Measurements from ENCODE around the gene KATNB1. TPM values are rescaled to one million over a fixed set of nuclear protein-coding genes. Genes with fewer than 3 reads are reported as not detected.

The KATNB1 gene
- total RNA-seq, 3 donors from 2014 or later (not counting 1 experiment from before 2014, with no cell fraction given) = 23.6 to 34.3 (median 29.7) TPM

DNA sequence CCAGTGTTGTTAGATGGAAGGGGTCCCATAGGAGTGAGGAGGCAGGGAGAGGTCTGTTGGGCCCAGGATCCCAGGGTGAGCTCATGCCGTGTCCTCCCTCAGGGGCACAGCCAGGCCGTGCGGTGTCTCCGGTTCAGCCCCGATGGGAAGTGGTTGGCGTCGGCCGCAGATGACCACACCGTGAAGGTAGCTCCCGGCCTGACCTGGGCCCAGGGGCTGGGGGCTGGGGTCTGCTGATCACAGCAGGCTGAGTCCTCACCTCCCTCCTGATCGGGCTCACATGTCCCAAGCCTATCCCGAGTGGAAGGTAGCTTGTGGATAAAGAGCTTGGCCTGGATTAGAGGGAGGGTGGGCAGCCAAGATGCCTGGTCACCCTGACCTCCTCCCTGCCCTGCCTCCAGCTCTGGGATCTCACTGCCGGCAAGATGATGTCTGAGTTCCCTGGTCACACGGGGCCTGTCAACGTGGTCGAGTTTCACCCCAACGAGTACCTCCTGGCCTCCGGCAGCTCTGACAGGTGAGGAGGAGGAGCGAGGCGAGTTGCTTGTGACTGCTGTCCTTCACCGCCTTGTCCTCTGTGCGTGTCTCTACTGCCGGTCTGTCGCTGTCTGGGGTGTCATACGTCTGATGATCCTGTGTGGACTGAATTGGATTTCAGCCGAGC is 16.1 kb downstream of the KATNB1 start:
- ATAC-seq (no peak), DNase-seq (no peak)
- WGBS (ENCODE audit: insufficient coverage) = 93% methylated on average over 26 of the region's 26 CpGs
- Histone ChIP-seq H3K9me3 (ENCODE audit: control insufficient read depth, insufficient read depth, low read length) (no peaks in the 10 kb centered on the region), H3K36me3 (ENCODE audit: control insufficient read depth, insufficient read depth, low read length) (peaks cover 19% of the 10 kb centered on the region), H3K4me3 (ENCODE audit: low read length) (no peak overlapping the region), H3K27me3 (ENCODE audit: control insufficient read depth, insufficient read depth, low read length) (no peaks in the 10 kb centered on the region), H3K4me1 (ENCODE audit: control insufficient read depth, insufficient read depth, low read length) (peaks cover 31% of the 10 kb centered on the region), H3K27ac (ENCODE audit: low read length) (no peak overlapping the region)
- H3K9me3 Mint-ChIP-seq = no peaks in the 10 kb centered on the region
- H3K4me3 Mint-ChIP-seq = peak overlapping the region; percentile 57
- H3K36me3 Mint-ChIP-seq = no peaks in the 10 kb centered on the region
- TF ChIP-seq, protein P1, sequence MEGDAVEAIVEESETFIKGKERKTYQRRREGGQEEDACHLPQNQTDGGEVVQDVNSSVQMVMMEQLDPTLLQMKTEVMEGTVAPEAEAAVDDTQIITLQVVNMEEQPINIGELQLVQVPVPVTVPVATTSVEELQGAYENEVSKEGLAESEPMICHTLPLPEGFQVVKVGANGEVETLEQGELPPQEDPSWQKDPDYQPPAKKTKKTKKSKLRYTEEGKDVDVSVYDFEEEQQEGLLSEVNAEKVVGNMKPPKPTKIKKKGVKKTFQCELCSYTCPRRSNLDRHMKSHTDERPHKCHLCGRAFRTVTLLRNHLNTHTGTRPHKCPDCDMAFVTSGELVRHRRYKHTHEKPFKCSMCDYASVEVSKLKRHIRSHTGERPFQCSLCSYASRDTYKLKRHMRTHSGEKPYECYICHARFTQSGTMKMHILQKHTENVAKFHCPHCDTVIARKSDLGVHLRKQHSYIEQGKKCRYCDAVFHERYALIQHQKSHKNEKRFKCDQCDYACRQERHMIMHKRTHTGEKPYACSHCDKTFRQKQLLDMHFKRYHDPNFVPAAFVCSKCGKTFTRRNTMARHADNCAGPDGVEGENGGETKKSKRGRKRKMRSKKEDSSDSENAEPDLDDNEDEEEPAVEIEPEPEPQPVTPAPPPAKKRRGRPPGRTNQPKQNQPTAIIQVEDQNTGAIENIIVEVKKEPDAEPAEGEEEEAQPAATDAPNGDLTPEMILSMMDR (IDR thresholded peaks at IDR 0.05) = no peak
- H3K4me1 Mint-ChIP-seq = peaks cover 19 to 33% of the 10 kb centered on the region in 2 donors
- H3K27ac Mint-ChIP-seq = peak overlapping the region; percentile 9 to 73
- H3K27me3 Mint-ChIP-seq (ENCODE audit: low read depth in 2 of 2) = no peaks in the 10 kb centered on the region
- intact Hi-C loops (cut with micrococcal nuclease) = no loop called here

DNA sequence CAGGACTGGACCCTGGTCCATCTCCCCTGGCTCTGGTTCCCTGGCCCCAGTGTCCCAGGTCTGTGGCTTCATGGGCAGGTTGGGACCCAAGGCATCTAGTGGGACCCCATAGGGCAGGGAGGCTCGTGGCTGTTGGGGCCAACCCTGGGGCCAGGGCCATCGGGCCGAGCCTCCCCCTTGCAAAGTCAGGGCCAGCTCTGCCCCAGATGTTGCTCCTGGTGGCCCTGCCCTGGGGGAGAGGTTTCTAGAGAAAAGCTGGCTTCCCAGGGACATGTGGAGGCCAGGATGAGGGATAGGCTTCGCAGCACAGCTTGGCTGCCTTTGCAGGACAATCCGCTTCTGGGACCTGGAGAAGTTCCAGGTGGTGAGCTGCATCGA is 16.6 kb downstream of the KATNB1 start:
- Mint-ChIP-seq H3K27me3 (ENCODE audit: low read depth in 2 of 2) (no peaks in the 10 kb centered on the region), H3K4me1 (peaks cover 19 to 33% of the 10 kb centered on the region in 2 donors), H3K4me3 (peak overlapping the region; percentile 53), H3K36me3 (no peaks in the 10 kb centered on the region), H3K9me3 (no peaks in the 10 kb centered on the region), H3K27ac (no peak overlapping the region)
- no peak overlapping the region for H3K4me3 ChIP-seq (ENCODE audit: low read length)
- H3K36me3 ChIP-seq (ENCODE audit: control insufficient read depth, insufficient read depth, low read length) = peaks cover 19% of the 10 kb centered on the region
- DNase-seq (no peak), ATAC-seq (no peak)
- TF ChIP-seq, protein P1 (IDR thresholded peaks at IDR 0.05) = no peak
- 95% methylated on average over 6 of the region's 6 CpGs for WGBS (ENCODE audit: insufficient coverage)
- intact Hi-C loops (cut with micrococcal nuclease) = no loop called here
- no peak overlapping the region for H3K27ac ChIP-seq (ENCODE audit: low read length)
- no peaks in the 10 kb centered on the region for H3K9me3 ChIP-seq (ENCODE audit: control insufficient read depth, insufficient read depth, low read length)
- no peaks in the 10 kb centered on the region for H3K27me3 ChIP-seq (ENCODE audit: control insufficient read depth, insufficient read depth, low read length)
- H3K4me1 ChIP-seq (ENCODE audit: control insufficient read depth, insufficient read depth, low read length) = peaks cover 36% of the 10 kb centered on the region

DNA sequence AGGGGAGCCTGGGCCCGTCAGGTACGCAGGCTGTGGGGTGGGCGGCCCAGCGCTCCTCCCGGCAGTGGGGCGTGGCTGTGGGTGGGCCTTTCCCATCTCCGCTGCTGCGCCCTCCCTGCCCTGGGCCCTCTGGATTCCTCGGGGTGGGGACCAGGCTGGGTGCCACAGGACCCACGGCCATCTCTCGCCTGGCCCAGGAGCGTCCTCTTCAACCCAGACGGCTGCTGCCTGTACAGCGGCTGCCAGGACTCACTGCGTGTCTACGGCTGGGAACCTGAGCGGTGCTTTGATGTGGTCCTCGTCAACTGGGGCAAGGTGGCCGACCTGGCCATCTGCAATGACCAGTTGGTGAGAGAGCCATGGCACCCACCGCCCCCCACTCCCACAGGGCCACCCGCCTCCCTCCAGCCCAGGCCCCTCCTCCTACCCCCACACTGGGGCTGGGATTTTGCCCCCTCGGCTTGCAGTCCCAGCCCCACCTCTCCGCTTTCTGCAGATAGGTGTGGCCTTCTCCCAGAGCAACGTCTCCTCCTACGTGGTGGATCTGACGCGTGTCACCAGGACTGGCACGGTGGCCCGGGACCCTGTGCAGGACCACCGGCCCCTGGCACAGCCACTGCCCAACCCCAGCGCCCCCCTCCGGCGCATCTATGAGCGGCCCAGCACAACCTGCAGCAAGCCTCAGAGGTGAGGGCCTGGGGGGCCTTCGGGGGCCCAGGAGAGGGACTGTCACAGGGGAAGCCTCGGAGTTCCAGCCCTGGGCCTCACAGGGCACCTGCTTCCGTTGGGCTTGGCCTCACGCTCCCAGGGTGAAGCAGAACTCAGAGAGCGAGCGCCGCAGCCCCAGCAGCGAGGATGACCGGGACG is 17.2 kb downstream of the KATNB1 start:
- no peaks in the 10 kb centered on the region for H3K36me3 Mint-ChIP-seq
- Histone ChIP-seq H3K4me1 (ENCODE audit: control insufficient read depth, insufficient read depth, low read length) (peaks cover 42% of the 10 kb centered on the region), H3K27me3 (ENCODE audit: control insufficient read depth, insufficient read depth, low read length) (no peaks in the 10 kb centered on the region), H3K9me3 (ENCODE audit: control insufficient read depth, insufficient read depth, low read length) (no peaks in the 10 kb centered on the region), H3K4me3 (ENCODE audit: low read length) (no peak overlapping the region), H3K36me3 (ENCODE audit: control insufficient read depth, insufficient read depth, low read length) (peaks cover 19% of the 10 kb centered on the region), H3K27ac (ENCODE audit: low read length) (no peak overlapping the region)
- no peaks in the 10 kb centered on the region for H3K9me3 Mint-ChIP-seq
- H3K27ac Mint-ChIP-seq = no peak overlapping the region
- H3K4me3 Mint-ChIP-seq = no peak overlapping the region
- intact Hi-C loops (cut with micrococcal nuclease) = no loop called here
- 94% methylated on average over 44 of the region's 44 CpGs for WGBS (ENCODE audit: insufficient coverage)
- ATAC-seq (no peak), DNase-seq (no peak)
- TF ChIP-seq, protein P1 (IDR thresholded peaks at IDR 0.05) = no peak
- H3K27me3 Mint-ChIP-seq (ENCODE audit: low read depth in 2 of 2) = no peaks in the 10 kb centered on the region
- H3K4me1 Mint-ChIP-seq = peaks cover 19 to 33% of the 10 kb centered on the region in 2 donors
